Stimulated activated memory B cell treated with anti-CD40 and anti-IgM and Interleukin-4, amounts not matched to agents 10 μg/mL and 1 μg/mL and 100 μg/mL, for 72 hours (primary cell): ENCODE measurements around the gene C11orf42.
A peak's percentile ranks its signal among the peaks of the same experiment; 100 is the strongest.

ENCODE experiments used
- ATAC-seq: fragments of 150-1000 bp; cut with Tn5 transposase; 2 replicates; pipeline ENCODE4 v1.10.0; 2021
- H3K27ac Mint-ChIP-seq: one replicate; pipeline ENCODE4 v1.8.0; 2022; ENCODE audit warnings: mild to moderate bottlenecking, mixed read lengths
- H3K27me3 Mint-ChIP-seq: one replicate; pipeline ENCODE4 v1.8.0; 2022; ENCODE audit warnings: mixed read lengths
- H3K36me3 Mint-ChIP-seq: one replicate; pipeline ENCODE4 v1.8.0; 2022; ENCODE audit warnings: mixed read lengths
- H3K4me1 Mint-ChIP-seq: one replicate; pipeline ENCODE4 v1.8.0; 2022; ENCODE audit warnings: mixed read lengths
- H3K4me3 Mint-ChIP-seq: one replicate; pipeline ENCODE4 v1.8.0; 2022; ENCODE audit warnings: mild to moderate bottlenecking, moderate library complexity, mixed read lengths
- H3K9me3 Mint-ChIP-seq: one replicate; pipeline ENCODE4 v1.8.0; 2022; ENCODE audit warnings: mixed read lengths

Gene C11orf42

GRCh38 chr11:6206456-6207180 is 1.3 kb downstream of the C11orf42 start:
- H3K4me1 Mint-ChIP-seq, result peaks cover 15% of the 10 kb centered on the region
- no peaks in the 10 kb centered on the region for H3K27me3 Mint-ChIP-seq
- H3K27ac Mint-ChIP-seq, result no peak overlapping the region
- H3K36me3 Mint-ChIP-seq, result peaks cover 39% of the 10 kb centered on the region
- no peaks in the 10 kb centered on the region for H3K9me3 Mint-ChIP-seq
- ATAC-seq, result no peak
- no peak overlapping the region for H3K4me3 Mint-ChIP-seq

GRCh38 chr11:6209801-6210200 is 4.4 kb downstream of the C11orf42 start:
- Mint-ChIP-seq H3K36me3 (peaks cover 28% of the 10 kb centered on the region), H3K4me1 (no peaks in the 10 kb centered on the region)
- ATAC-seq, result no peak

DNA sequence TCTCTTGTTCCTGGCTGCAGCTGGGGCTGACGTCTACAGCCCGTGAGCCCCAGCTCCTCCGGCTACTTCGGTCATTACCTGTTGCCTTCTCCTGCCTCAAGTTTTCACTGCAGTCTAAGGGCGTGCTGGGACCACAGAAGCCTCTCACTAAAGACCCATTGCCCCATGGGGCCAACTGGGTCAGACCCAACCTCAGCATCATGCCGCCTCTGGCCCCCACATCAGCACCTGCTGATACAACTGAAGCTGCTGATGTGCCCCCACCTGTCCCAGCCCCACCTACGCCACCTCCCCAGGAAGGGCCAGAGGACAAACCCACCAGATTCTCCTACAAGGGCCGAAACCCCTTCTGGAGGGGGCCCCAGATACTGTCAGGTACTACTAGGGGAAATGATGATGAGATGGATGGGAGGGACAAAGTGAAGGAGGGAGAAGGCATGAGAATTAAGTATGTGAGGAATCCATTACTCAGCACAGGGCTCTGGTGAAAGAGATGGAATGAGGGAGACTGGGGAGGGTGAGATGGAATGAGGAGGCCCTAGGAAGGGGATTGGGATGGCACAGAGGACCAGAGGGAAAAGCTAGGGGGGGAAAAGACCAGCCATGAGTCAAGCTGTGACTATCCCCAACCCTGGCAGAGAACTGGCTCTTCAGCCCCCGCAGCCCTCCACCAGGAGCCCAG is 5.1 kb downstream of the C11orf42 start:
- Mint-ChIP-seq H3K4me3 (no peak overlapping the region), H3K36me3 (peaks cover 27% of the 10 kb centered on the region), H3K4me1 (no peaks in the 10 kb centered on the region), H3K27me3 (no peaks in the 10 kb centered on the region), H3K27ac (no peak overlapping the region), H3K9me3 (no peaks in the 10 kb centered on the region)
- no peak for ATAC-seq

More at GRCh38 chr11:6209801-6210200, 4.4 kb downstream of the C11orf42 start:
- H3K4me3 Mint-ChIP-seq, result no peak overlapping the region
- H3K27ac Mint-ChIP-seq, result no peak overlapping the region
- H3K27me3 Mint-ChIP-seq, result no peaks in the 10 kb centered on the region
- no peaks in the 10 kb centered on the region for H3K9me3 Mint-ChIP-seq

DNA sequence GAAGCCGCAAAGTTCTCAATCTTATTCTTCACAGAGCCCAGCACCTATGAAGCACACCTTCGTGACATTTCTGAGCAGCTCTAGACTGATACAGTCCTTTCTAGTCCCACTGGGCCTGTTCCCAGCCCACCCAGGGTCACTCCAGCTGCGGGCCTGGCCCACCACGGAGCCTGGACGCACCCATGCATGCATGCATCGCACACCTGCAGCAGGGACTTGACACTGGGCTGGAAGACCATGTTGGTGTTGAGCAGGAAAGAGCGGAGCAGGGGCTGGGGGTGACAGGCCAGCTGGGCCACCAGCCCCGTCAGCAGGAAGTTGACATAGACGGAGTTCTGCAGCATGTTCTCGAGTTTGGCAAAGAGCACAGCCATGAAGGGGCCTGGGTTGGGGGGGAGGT is 9.2 kb downstream of the C11orf42 start:
- Mint-ChIP-seq H3K9me3 (no peaks in the 10 kb centered on the region), H3K4me1 (no peaks in the 10 kb centered on the region), H3K4me3 (no peak overlapping the region), H3K36me3 (peaks cover 45% of the 10 kb centered on the region), H3K27me3 (no peaks in the 10 kb centered on the region), H3K27ac (no peak overlapping the region)
- ATAC-seq, result no peak

DNA sequence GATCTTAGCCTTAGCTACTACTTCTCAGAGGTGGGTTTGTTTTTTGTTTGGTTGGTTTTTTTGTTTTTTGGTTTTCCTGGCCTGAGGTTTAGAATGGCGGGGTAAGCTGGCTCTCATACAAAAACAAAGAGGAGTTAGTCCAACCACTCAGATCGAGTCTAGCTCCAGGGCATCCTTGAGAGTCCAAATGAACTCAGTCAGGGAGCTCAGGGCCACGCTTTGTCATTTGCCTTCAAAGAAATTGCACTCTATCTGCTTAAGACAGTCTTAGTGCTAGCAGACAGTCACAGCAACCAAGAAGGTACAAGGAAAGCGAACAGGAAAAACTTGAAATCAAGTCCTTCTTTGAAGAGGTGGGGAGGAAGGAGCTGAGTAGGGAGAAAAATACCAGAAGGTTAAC is 11.1 kb downstream of the C11orf42 start:
- no peaks in the 10 kb centered on the region for H3K27me3 Mint-ChIP-seq

GRCh38 chr11:6217722-6218121 is 12.4 kb downstream of the C11orf42 start:
- Mint-ChIP-seq H3K36me3 (peaks cover 62% of the 10 kb centered on the region), H3K4me1 (peaks cover 5% of the 10 kb centered on the region), H3K4me3 (no peak overlapping the region), H3K27ac (no peak overlapping the region), H3K27me3 (no peaks in the 10 kb centered on the region), H3K9me3 (no peaks in the 10 kb centered on the region)
- ATAC-seq, result no peak

More for the DNA sequence above, 11.1 kb downstream of the C11orf42 start:
- no peak overlapping the region for H3K27ac Mint-ChIP-seq
- no peak for ATAC-seq
- no peak overlapping the region for H3K4me3 Mint-ChIP-seq
- H3K9me3 Mint-ChIP-seq, result no peaks in the 10 kb centered on the region
- peaks cover 50% of the 10 kb centered on the region for H3K36me3 Mint-ChIP-seq
- peaks cover 1% of the 10 kb centered on the region for H3K4me1 Mint-ChIP-seq

- no peaks in the 10 kb centered on the region for H3K9me3 Mint-ChIP-seq
- H3K4me3 Mint-ChIP-seq, result no peak overlapping the region
- no peaks in the 10 kb centered on the region for H3K27me3 Mint-ChIP-seq
- no peak overlapping the region for H3K27ac Mint-ChIP-seq
- peaks cover 5% of the 10 kb centered on the region for H3K4me1 Mint-ChIP-seq
- no peak for ATAC-seq
- peaks cover 75% of the 10 kb centered on the region for H3K36me3 Mint-ChIP-seq
Observed at GRCh38 chr11:6219359-6219758, 14.0 kb downstream of the C11orf42 start.

DNA sequence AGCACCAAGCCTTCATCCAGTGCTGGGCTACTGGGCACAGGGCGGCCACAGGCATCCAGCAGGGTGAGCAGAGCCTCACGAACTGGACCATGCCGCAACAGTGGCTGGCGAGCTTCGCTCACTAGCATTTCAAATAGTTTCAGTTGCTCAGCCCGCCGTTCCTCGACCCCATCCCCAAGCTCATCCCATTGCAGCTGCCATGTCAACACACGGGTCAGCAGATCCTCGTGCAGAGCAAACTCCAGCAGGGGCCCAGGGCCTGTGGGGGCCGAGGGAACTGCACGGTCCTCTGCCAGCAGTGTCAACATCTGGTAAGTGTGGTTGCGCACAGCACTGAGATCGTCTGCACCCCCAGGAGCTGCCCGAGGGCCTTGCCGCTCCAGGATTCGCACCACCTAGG is 18.5 kb downstream of the C11orf42 start:
- H3K36me3 Mint-ChIP-seq, result peaks cover 71% of the 10 kb centered on the region
- H3K4me1 Mint-ChIP-seq, result peaks cover 39% of the 10 kb centered on the region
- no peaks in the 10 kb centered on the region for H3K9me3 Mint-ChIP-seq
- H3K4me3 Mint-ChIP-seq, result no peak overlapping the region
- H3K27me3 Mint-ChIP-seq, result no peaks in the 10 kb centered on the region
- no peak for ATAC-seq
- no peak overlapping the region for H3K27ac Mint-ChIP-seq

GRCh38 chr11:6224421-6224820 is 19.1 kb downstream of the C11orf42 start:
- no peak overlapping the region for H3K27ac Mint-ChIP-seq
- ATAC-seq, result no peak
- H3K27me3 Mint-ChIP-seq, result no peaks in the 10 kb centered on the region
- peaks cover 41% of the 10 kb centered on the region for H3K4me1 Mint-ChIP-seq
- peaks cover 70% of the 10 kb centered on the region for H3K36me3 Mint-ChIP-seq
- H3K4me3 Mint-ChIP-seq, result no peak overlapping the region
- H3K9me3 Mint-ChIP-seq, result no peaks in the 10 kb centered on the region

GRCh38 chr11:6225024-6225423 is 19.7 kb downstream of the C11orf42 start:
- Mint-ChIP-seq H3K4me1 (peaks cover 48% of the 10 kb centered on the region), H3K4me3 (no peak overlapping the region), H3K9me3 (no peaks in the 10 kb centered on the region), H3K27me3 (no peaks in the 10 kb centered on the region), H3K27ac (no peak overlapping the region), H3K36me3 (peaks cover 68% of the 10 kb centered on the region)
- ATAC-seq, result no peak

DNA sequence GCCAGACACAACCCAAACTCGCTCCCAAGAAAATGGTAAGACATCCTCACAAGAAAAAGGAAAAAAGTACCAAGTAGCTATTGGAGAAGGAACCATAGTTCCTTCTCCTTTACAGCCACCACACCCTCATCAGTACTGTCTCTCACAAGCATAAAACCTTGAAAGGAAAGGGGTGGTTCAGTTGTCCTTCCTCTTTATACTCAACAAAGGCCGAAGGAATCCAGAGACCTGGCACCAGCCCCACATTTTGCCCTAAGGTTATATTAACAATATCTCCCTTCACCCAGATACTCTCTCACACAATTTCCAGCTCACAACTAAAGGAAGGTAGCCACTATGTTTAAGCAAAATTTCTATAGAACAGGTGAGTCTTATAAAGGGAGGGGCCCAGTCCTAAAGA is 20.5 kb downstream of the C11orf42 start:
- peaks cover 62% of the 10 kb centered on the region for H3K36me3 Mint-ChIP-seq
- H3K4me3 Mint-ChIP-seq, result no peak overlapping the region
- H3K27ac Mint-ChIP-seq, result no peak overlapping the region
- ATAC-seq, result no peak
- peaks cover 56% of the 10 kb centered on the region for H3K4me1 Mint-ChIP-seq
- no peaks in the 10 kb centered on the region for H3K27me3 Mint-ChIP-seq
- H3K9me3 Mint-ChIP-seq, result no peaks in the 10 kb centered on the region

DNA sequence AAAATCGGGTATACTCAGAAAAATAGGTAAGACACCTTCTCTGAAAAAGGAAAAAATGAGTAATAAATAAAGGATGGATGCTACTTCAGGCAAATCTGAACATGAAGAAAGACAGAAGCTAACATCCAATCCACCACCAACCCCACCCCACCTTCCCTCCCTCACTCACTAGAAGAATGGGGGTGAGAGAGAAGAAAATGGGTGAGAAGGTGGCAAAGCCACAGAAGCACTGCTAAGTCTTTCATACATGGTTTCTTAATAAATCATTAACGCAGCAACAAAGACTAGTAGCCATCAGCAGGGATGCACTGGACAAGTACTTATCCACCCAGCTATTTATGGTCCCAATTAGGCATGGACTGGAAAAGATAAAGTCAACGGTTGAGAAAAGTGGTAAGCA is 23.2 kb downstream of the C11orf42 start:
- Mint-ChIP-seq H3K36me3 (peaks cover 42% of the 10 kb centered on the region), H3K4me1 (peaks cover 61% of the 10 kb centered on the region), H3K27me3 (no peaks in the 10 kb centered on the region), H3K9me3 (no peaks in the 10 kb centered on the region), H3K27ac (no peak overlapping the region), H3K4me3 (no peak overlapping the region)
- no peak for ATAC-seq

- H3K4me3 Mint-ChIP-seq, result no peak overlapping the region
- no peak for ATAC-seq
- no peaks in the 10 kb centered on the region for H3K27me3 Mint-ChIP-seq
- H3K36me3 Mint-ChIP-seq, result peaks cover 29% of the 10 kb centered on the region
- H3K4me1 Mint-ChIP-seq, result peaks cover 67% of the 10 kb centered on the region
- H3K9me3 Mint-ChIP-seq, result no peaks in the 10 kb centered on the region
- no peak overlapping the region for H3K27ac Mint-ChIP-seq
Observed at GRCh38 chr11:6229911-6230310, 24.6 kb downstream of the C11orf42 start.

GRCh38 chr11:6232899-6233298 is 27.5 kb downstream of the C11orf42 start:
- peaks cover 13% of the 10 kb centered on the region for H3K36me3 Mint-ChIP-seq
- H3K27me3 Mint-ChIP-seq, result no peaks in the 10 kb centered on the region
- no peak for ATAC-seq
- no peak overlapping the region for H3K27ac Mint-ChIP-seq
- peak overlapping the region; percentile 19 for H3K4me3 Mint-ChIP-seq
- peaks cover 44% of the 10 kb centered on the region for H3K4me1 Mint-ChIP-seq
- H3K9me3 Mint-ChIP-seq, result no peaks in the 10 kb centered on the region

DNA sequence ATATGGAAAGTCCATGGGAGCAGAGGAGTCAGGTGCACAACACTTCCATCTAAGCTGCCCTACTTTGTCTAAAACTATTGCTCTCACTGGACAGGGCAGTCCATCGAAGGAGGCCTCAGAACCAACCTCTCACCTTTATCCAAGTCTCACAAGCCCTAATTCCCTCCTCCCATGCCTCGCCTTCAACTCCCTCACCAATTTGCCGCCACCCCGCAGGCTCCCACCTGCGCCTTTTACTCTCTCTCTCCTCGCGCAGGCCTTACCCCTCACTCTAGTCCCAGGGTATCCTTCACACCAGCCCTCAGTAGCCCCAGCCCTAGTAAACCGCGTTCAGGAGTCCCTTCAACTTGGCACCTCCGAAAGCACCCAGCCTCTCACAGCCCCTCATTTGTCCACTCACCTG is 28.6 kb downstream of the C11orf42 start:
- peaks cover 40% of the 10 kb centered on the region for H3K4me1 Mint-ChIP-seq
- H3K36me3 Mint-ChIP-seq, result peaks cover 8% of the 10 kb centered on the region
- no peak for ATAC-seq

More for the DNA sequence above, 28.6 kb downstream of the C11orf42 start:
- Mint-ChIP-seq H3K4me3 (peak overlapping the region; percentile 91), H3K9me3 (no peaks in the 10 kb centered on the region), H3K27me3 (no peaks in the 10 kb centered on the region), H3K27ac (peak overlapping the region; percentile 87)
